NT2/D1 (cell line): Measurements from ENCODE around the gene POR.

Experiments
- YY1 ChIP-seq: IDR thresholded peaks from 2 replicates; pipeline ENCODE4 v1.6.1; 2011; ENCODE audit not compliant: insufficient read length, insufficient read depth
- ZNF274 ChIP-seq: IDR thresholded peaks from 2 replicates; pipeline ENCODE4 v1.6.1; 2011; ENCODE audit warnings: mild to moderate bottlenecking, low read depth, low read length

GRCh38 chr7:75987805-75988567 lies 73.0 kb downstream of the POR start:
- TF ChIP-seq YY1 = no peak
- no peak for TF ChIP-seq ZNF274
